Activated CD8-positive, alpha-beta memory T cell treated with anti-CD3 and anti-CD28 coated beads for 24 hours (primary cell): ENCODE results near the gene MTFMT.
"Not testable (repeated sequence)": the region's sequence is repeated elsewhere in the genome, so short reads cannot be mapped to it uniquely, and the experiment has no call there.

ENCODE experiments used
- DNase-seq: peaks from one replicate; pipeline ENCODE4 v3.0.0-alpha.2; 2020

MTFMT gene

DNA sequence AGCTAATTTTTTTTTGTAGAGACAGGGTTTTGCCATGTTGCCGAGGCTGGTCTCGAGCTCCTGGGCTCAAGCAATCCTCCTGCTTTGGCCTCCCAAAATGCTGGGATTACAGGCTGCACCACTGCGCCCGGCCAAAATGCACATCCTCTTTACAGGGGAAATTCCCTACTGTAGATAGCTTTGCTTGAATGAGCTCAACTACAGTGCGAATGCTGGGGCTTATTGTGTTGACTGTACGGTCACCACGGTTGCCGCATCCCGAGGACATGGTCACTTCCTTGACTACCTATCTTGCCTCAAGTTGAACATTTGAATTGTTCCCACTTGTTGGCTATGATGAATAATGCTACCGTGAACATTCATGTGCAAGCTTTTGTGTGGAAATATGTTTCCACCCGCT lies 5.3 kb upstream of the MTFMT start:
- no peak for DNase-seq

DNA sequence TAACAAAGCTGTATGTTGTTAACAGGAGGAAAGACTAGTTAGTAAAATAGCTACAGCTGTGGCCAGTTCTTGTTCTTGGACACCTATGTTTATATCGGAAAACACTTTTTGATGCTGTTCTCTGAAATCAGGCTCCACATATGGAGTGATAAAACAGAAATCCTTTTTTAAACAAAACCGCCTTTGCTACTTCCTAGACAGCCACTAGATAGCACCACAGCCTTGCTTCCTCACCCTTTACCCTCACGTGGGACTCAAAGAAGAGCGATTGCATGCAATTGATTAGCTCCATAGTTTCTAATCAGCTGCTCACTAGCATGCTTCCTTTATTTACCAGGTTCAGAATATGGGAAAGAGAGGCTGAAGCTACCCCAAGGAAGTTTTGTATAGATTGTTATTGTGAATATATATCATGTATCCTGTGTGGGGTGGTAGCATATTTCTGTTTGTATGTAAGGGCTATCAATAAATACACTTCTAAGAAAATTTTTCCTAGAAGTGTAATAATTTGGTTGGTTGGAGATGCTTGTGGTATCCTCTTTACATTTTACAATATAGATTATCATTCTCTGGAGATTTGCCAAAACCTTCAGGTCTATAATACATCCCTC lies 4.3 kb upstream of the MTFMT start:
- DNase-seq: no peak

DNA sequence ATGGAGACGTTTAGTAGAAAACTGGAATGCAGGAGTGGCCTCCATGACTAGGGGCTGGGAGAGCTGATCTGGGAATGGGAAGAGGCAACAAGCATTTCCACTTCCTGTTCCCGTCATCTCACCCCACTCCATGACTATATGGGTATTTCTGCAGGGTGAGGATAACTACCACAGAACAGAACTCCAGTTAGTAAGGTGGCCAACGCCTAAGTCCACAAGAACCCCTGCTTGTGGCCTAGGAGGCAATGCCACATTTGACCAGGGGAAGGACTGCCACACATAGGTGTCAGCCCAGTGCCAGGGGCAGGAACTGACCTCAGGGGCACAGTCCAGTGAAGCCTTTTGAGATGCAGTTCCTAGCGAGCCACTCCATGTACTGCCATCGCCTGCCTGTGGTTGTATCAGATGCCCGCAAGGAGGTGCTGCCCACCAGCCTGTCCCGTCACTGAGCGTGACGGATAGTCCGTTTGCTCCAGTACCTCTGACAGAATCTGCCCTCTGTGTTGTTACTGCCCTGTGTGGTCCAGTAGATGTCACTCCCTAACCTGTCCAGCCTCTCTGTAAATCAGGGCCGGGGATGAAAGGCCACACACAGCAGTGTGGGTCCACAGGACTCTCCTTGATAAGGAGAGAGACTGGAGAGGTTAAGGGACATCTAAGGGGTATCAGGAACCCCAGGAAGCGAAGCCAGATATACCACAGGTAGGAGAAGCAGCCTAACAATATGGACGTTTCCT lies 3.5 kb upstream of the MTFMT start:
- DNase-seq: peak; percentile 67

DNA sequence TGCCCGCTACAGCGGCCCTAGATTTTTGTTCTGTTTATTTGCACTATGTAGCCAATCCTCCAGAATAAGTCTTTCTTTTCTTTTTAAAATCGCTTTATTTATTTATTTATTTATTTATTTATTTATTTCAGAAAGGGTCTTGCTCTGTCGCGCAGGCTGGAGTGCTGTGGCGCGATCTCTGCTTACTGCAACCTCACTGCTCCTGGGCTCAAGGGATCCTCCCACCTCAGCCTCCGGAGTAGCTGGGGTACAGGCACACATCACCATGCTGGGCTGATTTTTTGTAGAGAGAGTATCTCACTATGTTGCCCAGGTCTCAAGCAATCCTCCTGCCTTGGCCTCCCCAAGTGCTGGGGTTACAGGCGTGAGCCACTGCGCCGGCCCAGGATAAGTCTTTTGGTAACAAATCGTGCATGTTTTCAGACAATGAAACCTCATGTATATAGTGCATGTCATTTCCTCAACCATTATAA lies 333 bp upstream of the MTFMT start:
- no peak for DNase-seq

DNA sequence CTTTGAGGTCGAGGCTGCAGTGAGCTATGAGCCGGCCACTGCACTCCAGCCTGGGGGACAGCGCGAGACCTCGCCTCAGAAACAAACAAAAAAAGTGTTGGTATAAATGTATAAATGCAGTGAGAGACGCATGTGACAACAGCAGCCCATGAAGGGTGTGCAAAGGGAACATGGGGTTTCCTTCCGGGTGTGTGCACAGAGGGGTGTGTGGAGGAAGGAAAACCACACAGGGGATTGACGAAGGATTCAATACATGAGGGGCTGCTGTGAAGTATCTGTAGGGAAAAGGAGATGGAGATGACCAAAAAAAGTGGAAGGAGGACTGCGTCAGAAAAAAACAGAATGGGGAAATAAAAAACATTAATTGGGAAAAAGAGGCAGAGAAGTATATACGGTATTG lies 1.1 kb downstream of the MTFMT start:
- no peak for DNase-seq

DNA sequence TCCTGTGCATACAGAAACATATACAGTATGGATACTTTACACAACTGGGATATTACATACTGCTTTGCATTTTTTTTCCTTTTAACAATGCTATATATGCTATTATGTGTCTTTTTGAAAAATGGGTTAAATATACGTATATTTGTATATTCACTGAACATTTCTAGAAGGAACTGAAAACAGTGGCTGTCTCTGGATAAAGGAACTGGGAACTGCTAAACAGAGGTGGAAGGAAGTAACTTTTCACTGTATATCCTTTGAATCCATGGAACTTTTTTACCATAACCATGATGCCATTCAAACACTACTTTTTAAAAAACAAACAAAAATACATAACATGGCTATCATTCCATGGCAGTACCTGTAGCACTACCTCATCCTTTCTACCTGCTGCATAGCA lies 1.8 kb downstream of the MTFMT start:
- no peak for DNase-seq

DNA sequence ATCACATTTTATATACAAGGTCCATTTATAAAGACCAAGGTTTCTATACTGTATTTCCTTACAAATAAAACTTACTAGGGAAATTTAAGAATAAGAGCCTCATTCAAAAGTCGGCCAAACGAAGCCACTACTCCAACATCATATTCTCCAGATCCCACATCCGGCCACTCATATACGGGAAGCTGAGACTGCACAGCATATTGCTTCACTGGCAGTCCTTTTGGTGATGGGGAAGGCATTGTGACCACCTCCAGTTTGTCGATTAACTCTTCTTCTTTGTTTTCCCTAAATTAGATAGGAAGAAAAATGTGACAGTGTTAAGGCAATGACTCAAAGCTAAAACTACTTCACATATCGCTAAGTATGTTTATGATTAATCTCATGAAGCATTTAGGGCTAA lies 2.7 kb downstream of the MTFMT start:
- DNase-seq: no peak

DNA sequence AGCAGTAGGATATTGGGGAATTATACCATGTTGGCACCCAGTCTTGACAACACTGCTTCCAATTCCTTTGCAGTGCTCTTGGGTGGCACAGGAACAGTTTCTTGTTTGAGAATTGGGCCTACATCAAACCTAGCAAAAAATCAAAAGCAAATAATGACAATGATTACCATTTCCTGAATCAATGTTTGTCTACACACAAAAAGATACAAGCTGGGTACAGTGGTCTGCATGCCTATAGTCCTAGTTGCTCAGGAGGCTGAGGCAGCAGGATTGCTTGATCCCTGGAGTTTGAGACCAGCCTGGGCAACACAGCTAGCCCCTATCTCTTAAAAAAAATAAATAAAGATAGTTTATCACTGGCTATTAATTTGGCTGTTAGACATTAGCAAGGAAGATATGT lies 8.0 kb downstream of the MTFMT start:
- DNase-seq: no peak

DNA sequence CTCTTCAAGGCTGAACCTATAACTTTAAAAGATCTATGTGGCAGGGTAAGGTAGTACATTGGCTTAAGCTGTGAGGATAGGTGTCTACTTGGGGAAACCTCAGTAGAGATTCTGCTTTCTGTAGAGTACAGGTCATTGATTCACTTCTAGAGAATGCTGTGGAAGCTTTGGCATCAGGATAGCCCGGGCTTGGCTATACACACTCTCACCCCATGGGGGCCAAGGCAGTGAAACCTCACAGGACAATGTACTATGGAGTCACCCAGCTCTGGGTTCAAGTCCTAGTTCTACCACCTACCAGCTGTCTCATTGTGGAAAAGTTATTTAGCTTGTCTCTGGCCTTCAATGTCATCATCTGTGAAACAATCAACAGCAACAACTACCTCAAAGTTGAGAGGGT lies 9.0 kb downstream of the MTFMT start:
- no peak for DNase-seq

DNA sequence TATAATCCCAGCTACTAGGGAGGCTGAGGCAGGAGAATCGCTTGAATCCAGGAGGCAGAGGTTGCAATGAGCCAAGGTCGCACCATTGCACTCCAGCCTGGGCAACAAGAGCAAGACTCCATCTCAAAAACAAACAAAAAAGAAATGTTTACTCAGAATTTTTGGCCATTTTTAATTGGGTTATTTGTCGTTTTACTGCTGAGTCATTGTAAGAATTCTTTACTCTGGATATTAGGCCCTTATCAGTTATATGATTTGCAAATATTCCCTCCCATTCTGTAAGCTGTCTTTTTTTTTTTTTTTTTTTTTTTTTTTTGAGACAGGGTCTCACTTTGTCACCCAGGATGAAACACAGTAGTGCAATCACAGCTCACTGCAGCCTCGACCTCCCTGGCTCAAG lies 18.2 kb downstream of the MTFMT start:
- DNase-seq: not testable (repeated sequence)

DNA sequence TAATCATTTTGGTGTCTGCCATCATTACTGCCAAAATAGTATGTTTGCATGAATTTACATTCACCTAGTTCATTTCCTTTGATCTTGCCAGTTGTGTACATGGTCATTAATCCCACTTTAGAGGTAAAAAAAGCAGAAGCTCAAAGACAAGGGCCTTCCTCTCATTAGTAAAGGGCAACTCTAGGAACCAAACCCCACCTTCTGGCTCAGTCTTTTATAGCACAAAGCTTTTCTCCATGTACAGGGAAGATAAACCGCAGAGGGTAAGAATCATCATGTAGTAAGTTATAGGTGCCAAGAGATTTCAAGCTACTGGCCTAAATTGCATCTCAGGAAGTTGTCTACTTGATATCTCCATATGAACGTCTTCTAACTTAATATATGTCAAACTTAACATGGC lies 20.5 kb downstream of the MTFMT start:
- DNase-seq: no peak

DNA sequence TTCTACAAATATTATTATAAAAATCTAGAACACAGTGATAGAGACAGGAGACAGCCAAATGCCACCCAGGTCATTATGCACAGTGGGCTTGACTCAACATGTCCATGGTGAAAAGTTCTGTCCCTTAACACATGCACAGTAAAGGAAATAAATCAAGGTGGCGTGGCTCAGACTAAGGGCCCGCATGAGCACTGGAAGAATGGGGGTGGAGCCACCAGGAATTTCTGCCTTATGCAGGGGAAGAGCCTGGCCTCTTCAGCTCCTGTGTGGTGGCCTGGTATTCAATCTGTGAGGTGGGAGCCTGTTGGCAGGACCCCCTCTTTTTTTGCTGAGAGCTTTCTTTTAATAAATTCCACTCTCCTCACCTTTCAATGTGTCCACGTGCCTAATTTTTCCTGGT lies 22.6 kb downstream of the MTFMT start:
- no peak for DNase-seq

DNA sequence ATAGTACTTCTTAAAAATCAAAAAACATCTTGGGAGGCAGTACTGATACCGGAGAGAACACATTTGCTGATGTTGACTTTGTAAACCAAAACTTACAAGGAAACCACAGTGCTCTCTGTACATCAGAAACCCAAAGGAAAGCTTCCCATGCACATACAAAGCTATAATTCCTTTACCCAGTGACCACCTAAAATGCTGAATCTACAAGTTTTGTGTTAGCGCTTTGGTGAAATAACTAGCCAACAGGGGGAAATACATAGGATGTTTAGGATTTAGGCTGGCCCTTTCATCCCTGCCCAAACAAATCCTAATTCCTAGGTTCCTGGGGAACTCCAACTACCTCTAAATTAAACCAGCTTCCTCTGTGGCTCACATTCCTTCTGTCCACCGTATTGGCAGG lies 24.4 kb downstream of the MTFMT start:
- no peak for DNase-seq

DNA sequence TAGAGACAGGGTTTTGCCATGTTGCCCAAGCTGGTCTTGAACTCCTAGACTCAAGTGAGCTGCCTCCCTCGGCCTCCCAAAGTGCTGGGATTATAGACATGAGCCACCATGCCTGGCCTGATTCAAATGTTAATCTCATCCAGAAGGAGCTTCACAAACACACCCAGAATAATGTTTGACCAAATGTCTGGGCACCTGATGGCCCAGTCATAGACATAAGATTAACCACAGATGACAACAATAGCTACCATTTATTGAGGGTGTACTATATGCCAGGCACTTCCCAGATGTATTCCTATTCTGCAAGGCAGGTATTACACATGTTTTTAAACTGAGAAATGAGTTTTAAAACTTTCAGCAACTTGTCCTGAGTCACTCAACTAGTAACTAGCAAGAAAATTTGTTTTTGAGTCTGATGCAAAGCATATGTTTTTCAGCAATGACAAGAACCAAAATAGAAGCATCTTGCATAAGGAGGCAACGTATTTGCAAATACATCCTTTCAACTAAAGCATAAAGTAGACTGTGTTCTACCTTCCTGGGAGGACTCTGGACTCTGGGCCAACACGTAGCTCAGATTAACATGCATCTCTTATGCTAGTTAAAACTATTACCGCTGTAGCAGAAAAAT lies 31.6 kb downstream of the MTFMT start:
- no peak for DNase-seq

DNA sequence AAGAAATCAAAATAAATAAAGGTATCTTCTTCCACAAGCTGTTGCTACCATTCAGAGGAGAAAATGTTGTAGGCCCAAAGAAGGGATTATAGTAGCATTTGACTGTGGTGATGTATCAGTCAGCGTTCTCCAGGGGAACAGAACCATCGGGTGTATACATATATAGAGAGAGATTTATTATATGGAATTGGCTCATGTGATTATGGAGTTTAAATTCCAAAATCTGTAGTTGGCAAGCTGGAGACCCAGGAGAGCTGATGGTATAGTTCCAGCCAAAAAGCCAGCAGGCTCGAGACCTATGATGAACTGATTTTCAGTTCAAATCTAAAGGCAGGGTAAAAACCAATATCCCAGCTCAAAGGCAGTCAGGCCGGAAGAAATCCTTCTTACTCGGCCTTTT lies 32.4 kb downstream of the MTFMT start:
- no peak for DNase-seq

DNA sequence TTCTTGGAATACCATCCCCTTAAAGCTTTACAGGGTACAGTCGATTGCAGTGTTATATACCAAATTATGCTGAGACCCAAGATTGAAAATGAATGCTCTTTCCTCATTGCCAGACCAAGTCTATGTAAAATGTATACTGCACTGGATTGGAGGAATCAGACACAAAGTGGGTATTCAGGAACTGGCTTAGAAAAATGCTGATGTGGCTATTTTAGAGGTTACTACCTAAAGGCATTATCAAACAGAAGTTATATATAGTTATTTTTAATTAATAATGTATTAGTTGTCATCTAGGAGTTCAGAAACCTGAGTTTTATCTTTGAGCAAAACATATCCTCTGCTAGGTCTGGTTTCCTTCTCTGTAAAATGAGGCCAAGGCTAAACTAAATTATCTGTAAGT lies 36.1 kb downstream of the MTFMT start:
- DNase-seq: no peak

DNA sequence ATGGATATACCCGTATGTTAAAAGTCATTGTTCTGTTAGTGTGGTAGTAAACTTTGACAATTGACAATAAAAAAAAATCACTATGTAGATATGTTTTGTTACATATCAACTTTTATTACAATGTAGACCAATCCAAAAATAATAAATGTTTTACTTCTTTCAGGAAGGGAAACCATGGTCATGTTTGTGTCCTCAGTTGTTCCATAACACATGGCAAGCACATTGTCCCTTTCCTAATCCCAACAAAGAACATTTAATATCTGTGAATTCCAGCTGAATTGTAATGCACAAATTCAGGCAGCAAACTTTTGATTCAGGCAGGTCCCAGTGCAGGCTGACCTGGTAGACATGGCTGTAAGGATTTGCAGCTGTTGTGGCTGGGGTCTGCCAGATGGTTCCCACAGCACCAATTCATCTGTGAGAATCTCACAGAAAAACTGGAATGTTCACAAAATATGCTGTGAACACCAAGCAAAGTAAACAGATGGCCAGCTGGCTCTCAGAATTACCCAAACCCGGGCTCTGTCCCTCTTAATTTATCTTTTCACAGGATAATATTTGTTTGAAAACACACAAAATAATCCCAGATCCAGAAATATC lies 37.8 kb downstream of the MTFMT start:
- DNase-seq: no peak

DNA sequence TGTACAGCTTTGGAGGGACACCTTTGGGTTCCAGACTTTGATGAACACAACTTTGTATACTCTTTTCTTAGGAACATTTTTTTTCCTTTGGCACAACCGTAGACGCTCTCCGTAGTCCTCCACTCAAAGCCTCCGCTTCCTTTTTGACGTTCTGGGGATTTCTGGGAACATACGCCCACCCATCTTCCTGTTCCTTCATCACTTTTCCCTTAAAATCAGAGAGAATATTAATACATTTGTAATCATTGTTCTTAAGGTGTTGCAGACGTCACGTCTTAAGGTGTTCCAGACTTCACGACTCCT lies 39.3 kb downstream of the MTFMT start:
- no peak for DNase-seq

DNA sequence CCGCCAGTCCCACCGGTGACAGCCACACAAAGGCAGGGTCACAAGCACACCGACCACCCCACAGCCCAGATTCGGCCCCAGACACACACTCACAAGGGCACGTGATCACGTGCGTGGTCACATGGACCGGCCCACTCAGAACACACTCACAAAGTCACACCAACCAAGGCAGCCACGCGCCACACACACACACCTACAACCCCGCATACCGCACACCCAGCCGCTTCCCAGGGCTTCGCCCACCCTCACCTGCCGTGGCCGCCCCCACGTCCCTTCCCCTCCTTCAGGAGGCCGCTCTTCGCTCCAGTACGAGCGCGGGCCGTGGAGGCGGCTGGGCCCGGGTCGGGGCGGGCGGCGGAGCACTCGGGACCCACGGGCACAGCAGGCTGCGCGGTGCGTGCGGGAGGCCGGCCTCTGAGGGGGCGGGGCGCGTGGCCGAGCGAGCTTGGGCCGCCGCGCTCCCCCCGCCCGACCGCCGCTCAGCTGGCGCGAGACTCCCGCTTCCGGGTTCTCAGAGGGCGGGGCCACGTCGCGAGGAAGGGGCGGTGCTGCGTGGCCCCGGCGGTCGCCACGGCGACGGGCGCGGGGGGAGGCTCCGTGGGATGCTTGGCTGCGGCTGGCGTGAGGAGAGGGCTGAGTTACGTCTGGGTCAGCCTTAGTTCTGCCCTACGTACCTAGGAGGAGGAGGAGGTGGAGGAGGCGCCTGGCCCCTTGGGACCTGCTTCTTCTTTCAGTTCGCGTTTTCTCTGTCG lies 39.8 kb downstream of the MTFMT start, which contains the start of gene SPG21:
TSS of gene SPG21 (minus strand) at position 499 of the 752 bp plus-strand sequence. CDS start 6,345 bp downstream, outside the sequence.
- DNase-seq: peak; percentile 96

DNA sequence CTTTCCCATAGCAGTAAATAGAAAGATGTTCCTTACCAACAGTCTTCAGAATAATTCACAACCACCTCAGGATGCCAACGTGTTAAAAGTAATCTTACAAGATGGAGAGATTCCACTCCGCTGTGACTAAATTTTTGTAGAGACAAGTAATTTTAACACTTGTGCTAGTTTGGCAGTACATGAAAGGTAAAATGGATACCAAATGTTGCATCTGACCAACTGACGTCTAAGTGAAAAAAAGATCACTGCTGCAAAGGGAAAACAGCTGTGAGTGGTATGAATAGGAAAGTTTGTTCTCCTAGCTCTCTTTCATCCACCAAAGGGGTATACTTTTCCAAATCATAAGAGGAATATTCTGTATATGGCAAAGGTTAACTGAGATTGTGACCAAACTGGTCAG lies 42.3 kb downstream of the MTFMT start:
- DNase-seq: no peak

DNA sequence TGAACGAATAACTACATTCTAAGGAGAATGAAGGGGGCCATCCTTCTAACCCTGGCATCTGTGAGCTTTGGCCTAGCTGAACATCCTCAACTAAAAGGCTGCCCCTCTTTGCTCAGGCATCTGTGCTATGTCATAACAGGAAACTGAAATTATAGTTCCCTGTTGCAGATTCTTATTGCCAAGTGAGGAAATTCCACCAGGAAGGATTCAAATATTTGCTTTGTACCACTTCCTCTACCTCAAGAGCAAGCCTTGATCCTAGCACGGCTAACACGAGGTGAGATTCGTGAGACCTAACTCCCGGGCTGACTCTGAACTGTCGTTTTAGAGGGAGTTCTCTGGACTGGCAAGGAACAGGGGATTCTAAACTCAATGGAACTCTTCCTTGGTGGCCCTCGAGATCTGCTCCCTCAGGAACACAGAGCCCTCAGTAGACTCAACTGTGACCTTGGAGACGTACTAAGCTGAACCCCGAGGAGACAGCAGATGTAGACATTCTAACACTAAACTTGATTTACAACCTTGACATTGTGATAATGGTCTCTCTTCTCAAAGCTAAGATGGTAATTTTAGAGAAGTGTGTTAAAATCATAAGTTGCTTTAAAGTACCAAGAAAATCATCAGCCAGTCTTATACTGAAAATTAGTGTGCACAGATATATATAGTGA lies 43.9 kb downstream of the MTFMT start:
- no peak for DNase-seq

DNA sequence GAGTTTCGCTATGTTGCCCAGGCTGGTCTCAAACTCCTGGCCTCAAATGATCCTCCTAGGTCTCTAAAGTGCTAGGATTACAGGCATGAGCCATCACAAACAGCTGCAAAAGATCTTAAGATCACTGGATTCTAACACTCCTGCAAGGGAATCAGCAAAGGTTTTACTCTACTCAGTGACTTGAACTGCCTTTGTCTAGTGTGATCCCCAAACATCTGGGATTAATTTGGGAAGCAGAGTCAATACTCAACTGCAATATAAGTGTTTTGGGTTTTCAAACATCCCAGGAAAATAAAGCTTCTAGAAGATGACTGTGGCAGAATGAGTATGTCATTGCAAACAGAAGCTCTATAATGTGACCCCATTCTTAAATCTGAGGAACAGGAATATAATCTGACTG lies 47.0 kb downstream of the MTFMT start:
- no peak for DNase-seq
